ENCODE results near the gene PAMR1. TPM values are rescaled to one million over a fixed set of nuclear protein-coding genes. Genes with fewer than 3 reads are reported as not detected.

PAMR1 gene
- total RNA-seq, 1 experiment from 2014 or later = 0.62 TPM

DNA sequence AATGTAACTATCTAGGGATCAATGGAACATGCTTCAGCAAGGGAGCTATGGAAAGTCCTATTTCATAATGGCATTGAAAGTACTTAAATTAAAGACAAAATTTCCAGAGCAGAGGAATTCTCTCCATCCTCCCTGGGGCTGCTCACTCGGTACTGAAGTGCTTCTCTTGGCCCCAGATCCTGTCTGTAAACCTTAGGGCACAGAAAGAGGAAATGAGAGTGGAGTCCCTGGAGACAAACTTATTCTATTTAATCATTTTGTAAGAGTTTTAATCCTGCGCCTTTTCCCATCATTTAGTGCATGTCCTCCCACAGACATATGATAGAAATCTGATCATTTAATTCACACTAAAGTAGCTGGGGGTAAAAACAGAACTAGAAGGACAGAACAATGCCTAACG, 20.9 kb upstream of the PAMR1 start:
- no peak overlapping the region for H3K4me3 ChIP-seq (ENCODE audit: low read depth, low read length, poor library complexity, severe bottlenecking)
- POLR2A ChIA-PET (ENCODE audit: low non-redundant PET) = no interaction called here
- H3K27me3 ChIP-seq (replicated peaks; ENCODE audit: insufficient read depth, low read depth, low read length, poor library complexity) = peaks cover 8% of the 10 kb centered on the region
- no peaks in the 10 kb centered on the region for H3K36me3 ChIP-seq (ENCODE audit: insufficient read depth, low read length, poor library complexity, severe bottlenecking)
- TF ChIP-seq, protein P1, sequence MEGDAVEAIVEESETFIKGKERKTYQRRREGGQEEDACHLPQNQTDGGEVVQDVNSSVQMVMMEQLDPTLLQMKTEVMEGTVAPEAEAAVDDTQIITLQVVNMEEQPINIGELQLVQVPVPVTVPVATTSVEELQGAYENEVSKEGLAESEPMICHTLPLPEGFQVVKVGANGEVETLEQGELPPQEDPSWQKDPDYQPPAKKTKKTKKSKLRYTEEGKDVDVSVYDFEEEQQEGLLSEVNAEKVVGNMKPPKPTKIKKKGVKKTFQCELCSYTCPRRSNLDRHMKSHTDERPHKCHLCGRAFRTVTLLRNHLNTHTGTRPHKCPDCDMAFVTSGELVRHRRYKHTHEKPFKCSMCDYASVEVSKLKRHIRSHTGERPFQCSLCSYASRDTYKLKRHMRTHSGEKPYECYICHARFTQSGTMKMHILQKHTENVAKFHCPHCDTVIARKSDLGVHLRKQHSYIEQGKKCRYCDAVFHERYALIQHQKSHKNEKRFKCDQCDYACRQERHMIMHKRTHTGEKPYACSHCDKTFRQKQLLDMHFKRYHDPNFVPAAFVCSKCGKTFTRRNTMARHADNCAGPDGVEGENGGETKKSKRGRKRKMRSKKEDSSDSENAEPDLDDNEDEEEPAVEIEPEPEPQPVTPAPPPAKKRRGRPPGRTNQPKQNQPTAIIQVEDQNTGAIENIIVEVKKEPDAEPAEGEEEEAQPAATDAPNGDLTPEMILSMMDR (conservative IDR thresholded peaks at IDR 0.05; ENCODE audit: low read depth, low read length) = no peak
- no peak for TF ChIP-seq EZH2 (IDR thresholded peaks at IDR 0.05; ENCODE audit: borderline replicate concordance, low read depth, low read length, poor library complexity, severe bottlenecking)
- H3K9me3 ChIP-seq (ENCODE audit: low read depth, low read length, poor library complexity, severe bottlenecking) = no peaks in the 10 kb centered on the region
- H3K27ac ChIP-seq (ENCODE audit: low read depth, low read length, poor library complexity, severe bottlenecking) = no peak overlapping the region
- peak; percentile 91 for DNase-seq (ENCODE audit: low spot score)
- intact Hi-C loops (cut with micrococcal nuclease; ENCODE audit: unreplicated experiment) = no loop called here
- peaks cover 40% of the 10 kb centered on the region for H3K4me1 ChIP-seq (ENCODE audit: insufficient read depth, low read length, poor library complexity, severe bottlenecking)
- CTCF ChIA-PET = interaction anchor here (0.5 to 1.0 kb wide), 2 partner anchors 713 to 1956 kb away, joined by 3 read pairs; no protein-coding TSS in a partner anchor
- no TSS peak for BruUV-seq (replicated peaks)

DNA sequence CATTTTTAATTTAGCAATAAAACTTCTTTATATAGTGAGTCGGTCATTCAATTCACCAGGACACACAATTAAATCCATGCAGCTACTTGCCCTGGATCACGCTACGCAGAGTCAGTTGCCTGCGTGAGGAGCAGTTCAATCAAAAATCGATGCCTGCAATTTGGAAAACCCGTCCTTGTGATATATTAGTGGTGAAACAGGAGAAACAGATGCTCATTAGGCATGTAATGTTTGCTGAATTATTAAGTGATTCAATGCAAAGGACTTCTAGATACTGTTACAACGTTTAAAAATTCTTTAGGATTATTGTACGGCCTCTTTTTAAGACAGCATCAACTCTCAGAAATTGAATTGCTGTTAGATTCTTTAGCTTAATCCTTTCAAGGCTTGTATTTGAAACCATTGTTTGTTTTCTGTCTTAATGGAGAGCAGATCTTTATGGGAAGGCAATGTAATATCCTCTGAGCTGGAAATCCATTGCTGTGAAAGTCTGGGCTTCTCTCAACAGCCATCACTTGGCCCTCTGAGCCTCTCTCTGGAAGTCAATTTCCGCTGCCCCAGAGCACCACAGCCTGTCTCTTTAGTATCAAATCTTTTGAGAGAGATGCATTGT, 20.1 kb upstream of the PAMR1 start:
- Histone ChIP-seq H3K4me3 (ENCODE audit: low read depth, low read length, poor library complexity, severe bottlenecking) (no peak overlapping the region), H3K27me3 (replicated peaks; ENCODE audit: insufficient read depth, low read depth, low read length, poor library complexity) (peaks cover 16% of the 10 kb centered on the region), H3K4me1 (ENCODE audit: insufficient read depth, low read length, poor library complexity, severe bottlenecking) (peaks cover 40% of the 10 kb centered on the region), H3K36me3 (ENCODE audit: insufficient read depth, low read length, poor library complexity, severe bottlenecking) (no peaks in the 10 kb centered on the region), H3K9me3 (ENCODE audit: low read depth, low read length, poor library complexity, severe bottlenecking) (no peaks in the 10 kb centered on the region), H3K27ac (ENCODE audit: low read depth, low read length, poor library complexity, severe bottlenecking) (no peak overlapping the region)
- DNase-seq (ENCODE audit: low spot score) = no peak
- no peak for TF ChIP-seq EZH2 (IDR thresholded peaks at IDR 0.05; ENCODE audit: borderline replicate concordance, low read depth, low read length, poor library complexity, severe bottlenecking)
- POLR2A ChIA-PET (ENCODE audit: low non-redundant PET) = interaction anchor here (0.6 kb wide), 1 partner anchor 477 kb away, joined by 4 read pairs; no protein-coding TSS in a partner anchor
- no TSS peak for BruUV-seq (replicated peaks)
- intact Hi-C loops (cut with micrococcal nuclease; ENCODE audit: unreplicated experiment) = no loop called here
- CTCF ChIA-PET = interaction anchor here (1.0 kb wide), 1 partner anchor 713 kb away, joined by 3 read pairs; no protein-coding TSS in a partner anchor

DNA sequence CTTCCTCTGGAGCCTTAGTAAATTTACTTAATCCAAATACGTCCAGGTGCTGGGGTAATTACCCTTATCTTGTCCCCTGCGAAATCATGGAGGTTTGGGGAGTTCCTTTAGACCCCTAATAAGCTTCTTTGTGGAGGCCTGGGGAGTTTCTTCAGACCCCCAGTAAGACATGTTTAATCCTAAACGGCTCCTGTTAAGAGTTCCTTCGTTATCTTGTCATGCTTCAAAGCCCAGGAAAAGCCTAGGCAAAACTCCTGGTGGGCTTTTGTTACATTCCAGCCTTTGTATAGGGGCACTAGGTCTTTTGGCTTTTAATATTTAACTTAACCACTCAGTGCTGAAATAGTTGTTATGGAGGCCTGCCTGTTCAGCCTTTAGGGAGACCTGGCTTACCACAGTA, 18.1 kb upstream of the PAMR1 start:
- H3K27ac ChIP-seq (ENCODE audit: low read depth, low read length, poor library complexity, severe bottlenecking) = no peak overlapping the region
- TF ChIP-seq, protein P1 (conservative IDR thresholded peaks at IDR 0.05; ENCODE audit: low read depth, low read length) = no peak
- TF ChIP-seq EZH2 (IDR thresholded peaks at IDR 0.05; ENCODE audit: borderline replicate concordance, low read depth, low read length, poor library complexity, severe bottlenecking) = no peak
- H3K27me3 ChIP-seq (replicated peaks; ENCODE audit: insufficient read depth, low read depth, low read length, poor library complexity) = peaks cover 36% of the 10 kb centered on the region
- no peak for DNase-seq (ENCODE audit: low spot score)
- intact Hi-C loops (cut with micrococcal nuclease; ENCODE audit: unreplicated experiment) = no loop called here
- H3K4me1 ChIP-seq (ENCODE audit: insufficient read depth, low read length, poor library complexity, severe bottlenecking) = peaks cover 21% of the 10 kb centered on the region
- ChIA-PET POLR2A (ENCODE audit: low non-redundant PET) (no interaction called here), CTCF (no interaction called here)
- no peaks in the 10 kb centered on the region for H3K36me3 ChIP-seq (ENCODE audit: insufficient read depth, low read length, poor library complexity, severe bottlenecking)
- H3K4me3 ChIP-seq (ENCODE audit: low read depth, low read length, poor library complexity, severe bottlenecking) = no peak overlapping the region
- H3K9me3 ChIP-seq (ENCODE audit: low read depth, low read length, poor library complexity, severe bottlenecking) = no peaks in the 10 kb centered on the region
- no TSS peak for BruUV-seq (replicated peaks)

Measured in A673 (cell line).